ENCODE data around the gene SLC27A2.

SLC27A2 gene

GRCh38 chr15:50229336-50229735 is 47.3 kb downstream of the SLC27A2 start:
- no peak overlapping the region for H3K4me3 ChIP-seq (ENCODE audit: control insufficient read depth, low read depth, low read length)
- DNase-seq (ENCODE audit: low read depth), result peak; percentile 57
- TF ChIP-seq, protein P1, sequence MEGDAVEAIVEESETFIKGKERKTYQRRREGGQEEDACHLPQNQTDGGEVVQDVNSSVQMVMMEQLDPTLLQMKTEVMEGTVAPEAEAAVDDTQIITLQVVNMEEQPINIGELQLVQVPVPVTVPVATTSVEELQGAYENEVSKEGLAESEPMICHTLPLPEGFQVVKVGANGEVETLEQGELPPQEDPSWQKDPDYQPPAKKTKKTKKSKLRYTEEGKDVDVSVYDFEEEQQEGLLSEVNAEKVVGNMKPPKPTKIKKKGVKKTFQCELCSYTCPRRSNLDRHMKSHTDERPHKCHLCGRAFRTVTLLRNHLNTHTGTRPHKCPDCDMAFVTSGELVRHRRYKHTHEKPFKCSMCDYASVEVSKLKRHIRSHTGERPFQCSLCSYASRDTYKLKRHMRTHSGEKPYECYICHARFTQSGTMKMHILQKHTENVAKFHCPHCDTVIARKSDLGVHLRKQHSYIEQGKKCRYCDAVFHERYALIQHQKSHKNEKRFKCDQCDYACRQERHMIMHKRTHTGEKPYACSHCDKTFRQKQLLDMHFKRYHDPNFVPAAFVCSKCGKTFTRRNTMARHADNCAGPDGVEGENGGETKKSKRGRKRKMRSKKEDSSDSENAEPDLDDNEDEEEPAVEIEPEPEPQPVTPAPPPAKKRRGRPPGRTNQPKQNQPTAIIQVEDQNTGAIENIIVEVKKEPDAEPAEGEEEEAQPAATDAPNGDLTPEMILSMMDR (conservative IDR thresholded peaks at IDR 0.05; ENCODE audit: control insufficient read depth, insufficient read depth, low read depth, low read length), result no peak

GRCh38 chr15:50231761-50232160 is 49.8 kb downstream of the SLC27A2 start:
- TF ChIP-seq, protein P1 (conservative IDR thresholded peaks at IDR 0.05; ENCODE audit: control insufficient read depth, insufficient read depth, low read depth, low read length), result no peak
- no peak for DNase-seq (ENCODE audit: low read depth)
- no peak overlapping the region for H3K4me3 ChIP-seq (ENCODE audit: control insufficient read depth, low read depth, low read length)

DNA sequence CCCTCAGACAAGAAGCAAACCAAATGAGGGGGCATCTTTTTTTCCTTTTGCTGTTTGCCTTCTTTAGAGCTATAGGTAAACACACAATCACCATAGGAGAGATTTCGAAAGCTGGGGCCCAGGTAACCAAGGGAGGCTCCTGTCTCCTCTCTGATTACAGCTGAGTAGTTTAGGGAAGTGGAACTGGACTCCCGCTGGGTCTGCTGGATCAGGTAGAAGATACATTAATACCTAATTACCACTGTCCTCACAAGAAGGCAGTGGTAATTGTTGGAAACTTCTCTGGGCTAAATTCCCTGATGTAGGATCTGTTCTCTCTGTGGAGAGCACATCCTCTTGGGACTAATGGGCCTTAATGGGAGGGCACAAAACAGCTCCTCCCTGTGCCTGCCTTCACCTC is 50.8 kb downstream of the SLC27A2 start:
- H3K4me3 ChIP-seq (ENCODE audit: control insufficient read depth, low read depth, low read length), result no peak overlapping the region
- TF ChIP-seq, protein P1 (conservative IDR thresholded peaks at IDR 0.05; ENCODE audit: control insufficient read depth, insufficient read depth, low read depth, low read length), result no peak
- no peak for DNase-seq (ENCODE audit: low read depth)

DNA sequence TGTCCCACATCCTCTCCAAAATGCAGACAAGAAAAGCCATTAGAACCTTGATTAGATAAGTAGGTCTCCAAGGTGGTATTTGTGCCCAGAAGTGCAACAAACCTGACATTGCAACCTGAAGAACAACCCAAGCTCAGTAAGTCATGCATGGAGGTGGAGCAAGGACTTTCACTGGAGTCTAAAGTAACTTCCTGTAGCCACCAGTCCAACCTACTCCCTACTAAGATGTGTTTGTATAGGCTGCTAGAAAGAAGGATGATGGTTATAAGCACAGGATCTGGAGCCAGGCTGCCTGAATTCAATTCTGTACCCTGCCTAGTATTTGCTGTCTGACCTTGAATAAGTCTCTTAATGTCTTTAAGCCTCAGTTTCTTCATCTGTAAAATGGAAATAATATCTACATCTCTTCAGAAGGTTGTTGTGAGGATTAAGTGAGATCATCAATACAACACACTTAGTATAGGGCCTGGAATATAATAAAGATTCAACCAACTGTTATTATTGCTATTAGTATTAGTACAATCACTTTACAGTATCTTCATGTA is 51.3 kb downstream of the SLC27A2 start:
- TF ChIP-seq, protein P1 (conservative IDR thresholded peaks at IDR 0.05; ENCODE audit: control insufficient read depth, insufficient read depth, low read depth, low read length), result no peak
- no peak for DNase-seq (ENCODE audit: low read depth)
- no peak overlapping the region for H3K4me3 ChIP-seq (ENCODE audit: control insufficient read depth, low read depth, low read length)

DNA sequence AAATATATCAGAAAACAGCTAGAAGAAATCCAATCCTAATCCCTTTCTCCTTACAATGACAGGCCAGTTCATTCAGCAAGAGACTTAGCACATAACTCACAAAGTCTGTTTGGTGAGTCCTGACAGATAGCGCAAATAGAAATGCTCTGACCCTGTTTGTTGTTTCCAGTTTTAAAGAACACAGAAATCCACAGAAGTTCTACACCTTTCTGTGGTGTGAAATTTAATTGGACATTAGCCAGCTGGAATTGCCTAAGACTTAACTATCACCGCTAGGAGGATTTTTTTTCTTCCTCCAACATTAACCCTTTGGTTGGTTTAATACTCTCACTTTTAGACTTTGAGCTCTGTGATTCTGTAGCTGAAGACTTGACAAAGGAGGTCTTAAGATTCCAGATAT is 52.8 kb downstream of the SLC27A2 start:
- TF ChIP-seq, protein P1 (conservative IDR thresholded peaks at IDR 0.05; ENCODE audit: control insufficient read depth, insufficient read depth, low read depth, low read length), result no peak

DNA sequence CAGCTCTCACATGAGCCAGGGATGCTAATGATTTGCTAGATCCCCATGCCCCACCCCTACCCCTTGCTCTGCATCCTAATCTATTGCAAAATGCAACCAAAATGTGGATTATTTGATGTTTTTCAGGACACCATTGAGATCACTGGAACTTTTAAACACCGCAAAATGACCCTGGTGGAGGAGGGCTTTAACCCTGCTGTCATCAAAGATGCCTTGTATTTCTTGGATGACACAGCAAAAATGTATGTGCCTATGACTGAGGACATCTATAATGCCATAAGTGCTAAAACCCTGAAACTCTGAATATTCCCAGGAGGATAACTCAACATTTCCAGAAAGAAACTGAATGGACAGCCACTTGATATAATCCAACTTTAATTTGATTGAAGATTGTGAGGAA is 53.8 kb downstream of the SLC27A2 start:
- H3K4me3 ChIP-seq (ENCODE audit: control insufficient read depth, low read depth, low read length), result no peak overlapping the region
- DNase-seq (ENCODE audit: low read depth), result peak; percentile 23
- TF ChIP-seq, protein P1 (conservative IDR thresholded peaks at IDR 0.05; ENCODE audit: control insufficient read depth, insufficient read depth, low read depth, low read length), result no peak

More for the DNA sequence above, 52.8 kb downstream of the SLC27A2 start:
- DNase-seq (ENCODE audit: low read depth), result no peak
- H3K4me3 ChIP-seq (ENCODE audit: control insufficient read depth, low read depth, low read length), result no peak overlapping the region

DNA sequence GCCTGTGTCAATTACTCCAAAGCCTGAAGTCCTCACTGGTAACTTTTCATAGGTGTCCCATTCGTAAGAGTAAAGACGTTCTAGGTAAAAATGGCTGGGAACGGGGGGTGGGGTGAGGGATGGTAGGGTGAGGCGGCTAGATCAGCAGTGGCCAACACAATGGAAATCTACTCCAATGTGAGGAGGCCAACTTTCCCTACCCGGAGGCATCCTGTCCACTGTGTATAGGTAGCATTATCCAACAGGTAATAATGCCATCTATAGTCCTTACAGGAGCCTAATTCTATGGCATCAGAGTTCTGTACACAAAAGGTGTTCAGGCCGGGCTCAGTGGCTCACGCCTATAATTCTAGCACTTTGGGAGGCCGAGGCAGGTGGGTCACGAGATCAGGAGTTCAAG is 54.4 kb downstream of the SLC27A2 start:
- no peak overlapping the region for H3K4me3 ChIP-seq (ENCODE audit: control insufficient read depth, low read depth, low read length)
- TF ChIP-seq, protein P1 (conservative IDR thresholded peaks at IDR 0.05; ENCODE audit: control insufficient read depth, insufficient read depth, low read depth, low read length), result no peak
- no peak for DNase-seq (ENCODE audit: low read depth)
